AG09319 (cell line): ENCODE data around the gene CENPC.
"Not testable (repeated sequence)": the region's sequence is repeated elsewhere in the genome, so short reads cannot be mapped to it uniquely, and the experiment has no call there.

ENCODE experiments used
- DNase-seq: peaks from one replicate; pipeline ENCODE4 v3.0.0-alpha.2; 2010; ENCODE audit warnings: low read depth; ENCODE audit errors: extremely low read depth
- TF ChIP-seq, protein P1 (sequence below): IDR thresholded peaks from 2 replicates; pipeline ENCODE4 v1.5.1; 2011; ENCODE audit warnings: low read depth, mild to moderate bottlenecking, inconsistent platforms, low read length, moderate library complexity

CENPC gene

DNA sequence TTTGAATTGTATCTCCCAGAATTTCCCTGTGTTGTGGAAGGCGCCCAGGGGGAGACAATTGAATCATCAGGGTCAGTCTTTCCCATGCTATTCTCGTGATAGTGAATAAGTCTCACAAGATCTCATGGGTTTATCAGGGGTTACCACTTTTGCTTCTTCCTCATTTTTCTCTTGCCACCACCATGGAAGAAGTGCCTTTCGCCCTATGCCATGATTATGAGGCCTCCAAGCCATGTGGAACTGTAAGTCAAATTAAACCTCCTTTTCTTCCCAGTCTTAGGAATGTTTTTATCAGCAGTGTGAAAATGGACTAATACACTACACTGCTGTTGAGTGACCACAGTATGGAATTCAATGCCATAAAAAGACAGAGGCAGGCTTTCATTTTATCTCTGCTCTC is 12.2 kb downstream of the CENPC start:
- no peak for DNase-seq
- TF ChIP-seq, protein P1, sequence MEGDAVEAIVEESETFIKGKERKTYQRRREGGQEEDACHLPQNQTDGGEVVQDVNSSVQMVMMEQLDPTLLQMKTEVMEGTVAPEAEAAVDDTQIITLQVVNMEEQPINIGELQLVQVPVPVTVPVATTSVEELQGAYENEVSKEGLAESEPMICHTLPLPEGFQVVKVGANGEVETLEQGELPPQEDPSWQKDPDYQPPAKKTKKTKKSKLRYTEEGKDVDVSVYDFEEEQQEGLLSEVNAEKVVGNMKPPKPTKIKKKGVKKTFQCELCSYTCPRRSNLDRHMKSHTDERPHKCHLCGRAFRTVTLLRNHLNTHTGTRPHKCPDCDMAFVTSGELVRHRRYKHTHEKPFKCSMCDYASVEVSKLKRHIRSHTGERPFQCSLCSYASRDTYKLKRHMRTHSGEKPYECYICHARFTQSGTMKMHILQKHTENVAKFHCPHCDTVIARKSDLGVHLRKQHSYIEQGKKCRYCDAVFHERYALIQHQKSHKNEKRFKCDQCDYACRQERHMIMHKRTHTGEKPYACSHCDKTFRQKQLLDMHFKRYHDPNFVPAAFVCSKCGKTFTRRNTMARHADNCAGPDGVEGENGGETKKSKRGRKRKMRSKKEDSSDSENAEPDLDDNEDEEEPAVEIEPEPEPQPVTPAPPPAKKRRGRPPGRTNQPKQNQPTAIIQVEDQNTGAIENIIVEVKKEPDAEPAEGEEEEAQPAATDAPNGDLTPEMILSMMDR: no peak

- DNase-seq: not testable (repeated sequence)
These were observed 12.9 kb downstream of the CENPC start for GRCh38 chr4:67532397-67532796.

GRCh38 chr4:67531379-67531962 is 13.8 kb downstream of the CENPC start:
- TF ChIP-seq, protein P1: no peak
- no peak for DNase-seq

DNA sequence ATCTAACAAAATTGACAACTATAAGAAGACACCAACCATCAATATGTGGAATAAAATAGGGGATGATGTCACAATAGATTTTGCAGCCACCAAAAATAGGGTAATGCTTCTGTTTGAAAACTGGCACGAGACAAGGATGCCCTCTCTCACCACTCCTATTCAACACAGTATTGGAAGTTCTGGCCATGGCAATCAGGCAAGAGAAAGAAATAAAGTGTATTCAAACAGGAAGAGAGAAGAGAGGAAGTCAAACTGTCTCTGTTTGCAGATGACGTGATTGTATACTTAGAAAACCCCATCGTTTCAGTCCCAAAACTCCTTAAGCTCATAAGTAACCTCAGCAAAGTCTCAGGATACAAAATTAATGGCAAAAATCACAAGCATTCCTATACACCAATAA is 21.2 kb downstream of the CENPC start:
- not testable (repeated sequence) for DNase-seq

- no peak for DNase-seq
- TF ChIP-seq, protein P1: no peak
These were observed 22.2 kb downstream of the CENPC start for GRCh38 chr4:67522851-67523671.

DNA sequence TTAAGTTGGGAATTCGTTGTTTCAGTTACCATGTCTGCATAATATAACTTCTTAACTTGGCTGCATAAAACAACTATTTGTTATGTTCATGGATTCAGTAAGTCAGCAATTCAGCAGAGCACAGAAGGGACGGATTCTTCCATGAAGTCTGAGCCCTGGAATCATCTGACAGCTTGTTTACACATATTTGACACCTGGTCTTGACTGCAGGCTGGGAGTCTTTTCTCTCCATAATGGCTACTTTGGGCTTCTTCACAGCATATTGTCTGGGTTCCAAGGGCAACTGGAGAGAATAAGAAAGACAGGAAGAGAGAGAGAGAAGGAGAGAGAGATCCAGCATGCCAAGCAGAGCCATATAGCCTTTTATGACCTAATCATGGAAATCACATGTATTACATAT is 23.1 kb downstream of the CENPC start:
- no peak for DNase-seq
- TF ChIP-seq, protein P1: no peak

DNA sequence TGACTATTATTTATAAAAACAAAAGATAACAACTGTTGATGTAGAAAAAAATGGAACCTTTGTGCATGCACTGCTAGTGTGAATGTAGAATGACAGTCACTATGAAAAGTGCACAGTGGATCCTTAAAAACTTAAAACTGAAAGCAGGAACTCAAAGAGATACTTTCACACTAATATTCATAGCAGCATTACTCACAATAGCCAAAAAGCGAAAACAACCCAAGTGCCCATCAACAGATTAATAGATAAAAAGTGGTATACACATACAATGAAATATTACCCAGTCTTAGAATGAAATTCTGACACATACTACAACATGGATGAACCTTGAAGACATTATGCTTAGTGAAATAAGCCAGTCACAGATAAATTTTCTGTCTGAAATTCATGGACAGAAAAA is 23.8 kb downstream of the CENPC start:
- DNase-seq: no peak
- TF ChIP-seq, protein P1: no peak

DNA sequence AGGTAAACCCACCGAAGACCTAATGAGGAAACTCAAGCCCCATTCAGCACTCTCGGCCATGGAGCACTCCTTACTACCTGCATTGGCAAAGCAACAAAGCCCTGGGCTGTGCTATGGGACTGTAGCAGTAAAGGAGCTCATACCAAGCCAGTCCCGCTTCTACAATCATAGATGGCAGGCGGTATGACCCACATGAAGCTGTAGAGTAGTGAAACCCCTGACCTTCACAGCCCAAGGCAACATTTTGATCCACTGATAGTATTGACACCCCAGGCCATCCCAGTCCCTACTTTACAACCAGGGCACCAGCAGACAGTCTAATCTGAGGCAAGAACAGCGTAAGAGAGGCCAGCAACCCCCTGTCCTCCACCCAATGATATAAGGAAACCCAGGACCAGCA is 25.2 kb downstream of the CENPC start:
- DNase-seq: no peak

More for the DNA sequence above, 25.2 kb downstream of the CENPC start:
- TF ChIP-seq, protein P1: no peak
